HUES6 (cell line): ENCODE measurements around the gene ZNF81.
"Not testable (repeated sequence)": the region's sequence is repeated elsewhere in the genome, so short reads cannot be mapped to it uniquely, and the experiment has no call there.

Source experiments
- H3K27ac ChIP-seq: 2 replicates; pipeline ENCODE4 v1.7.0; 2013; ENCODE audit warnings: low read depth, mild to moderate bottlenecking, low read length, inconsistent platforms
- H3K27me3 ChIP-seq: 2 replicates; pipeline ENCODE4 v1.6.1; 2013; ENCODE audit warnings: low read length; ENCODE audit not compliant: control insufficient read depth, insufficient read depth
- H3K36me3 ChIP-seq: 2 replicates; pipeline ENCODE4 v1.6.1; 2013; ENCODE audit warnings: low read length; ENCODE audit not compliant: control insufficient read depth, insufficient read depth
- H3K4me1 ChIP-seq: 2 replicates; pipeline ENCODE4 v1.6.1; 2013; ENCODE audit warnings: low read length; ENCODE audit not compliant: control insufficient read depth, insufficient read depth
- H3K4me3 ChIP-seq: 2 replicates; pipeline ENCODE4 v1.5.1; 2013; ENCODE audit warnings: low read depth, low read length
- H3K9ac ChIP-seq: one replicate; pipeline ENCODE4 v1.6.1; 2013; ENCODE audit warnings: mild to moderate bottlenecking, low read length
- H3K9me3 ChIP-seq: 2 replicates; pipeline ENCODE4 v1.6.1; 2013; ENCODE audit warnings: low read depth, low read length; ENCODE audit not compliant: control insufficient read depth, insufficient read depth

Gene ZNF81

GRCh38 chrX:47843363-47843762 is 6.7 kb downstream of the ZNF81 start:
- H3K9me3 ChIP-seq, result peaks cover 4% of the 10 kb centered on the region; the same call in 1 of the 2 replicates
- H3K4me1 ChIP-seq, result no peaks in the 10 kb centered on the region
- peaks cover 11% of the 10 kb centered on the region for H3K36me3 ChIP-seq
- H3K9ac ChIP-seq, result no peak overlapping the region
- H3K4me3 ChIP-seq, result no peak overlapping the region
- H3K27ac ChIP-seq, result no peak overlapping the region
- H3K27me3 ChIP-seq, result no peaks in the 10 kb centered on the region

DNA sequence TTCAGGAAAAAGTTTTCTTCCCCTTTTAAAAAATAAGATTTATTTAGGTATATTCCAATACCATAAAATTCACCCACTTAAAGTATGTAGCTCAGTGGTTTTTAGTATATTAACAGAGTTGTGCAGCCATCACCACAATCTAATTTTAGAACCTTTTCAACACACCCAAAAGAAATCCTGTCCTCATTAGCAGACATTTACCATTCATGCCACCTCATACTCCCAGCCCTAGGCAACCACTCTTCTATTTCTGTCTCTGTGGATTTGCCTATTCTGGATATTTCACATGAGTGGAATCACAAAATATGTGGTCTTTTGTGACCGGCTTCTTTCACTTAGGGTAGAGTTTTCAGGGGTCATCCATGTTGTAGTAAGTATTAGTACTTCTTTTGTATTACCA is 7.4 kb downstream of the ZNF81 start:
- no peak overlapping the region for H3K9ac ChIP-seq
- H3K4me3 ChIP-seq, result no peak overlapping the region
- no peaks in the 10 kb centered on the region for H3K27me3 ChIP-seq
- peaks cover 4% of the 10 kb centered on the region; the same call in 1 of the 2 replicates for H3K9me3 ChIP-seq
- H3K4me1 ChIP-seq, result no peaks in the 10 kb centered on the region
- peaks cover 12% of the 10 kb centered on the region for H3K36me3 ChIP-seq
- no peak overlapping the region for H3K27ac ChIP-seq

DNA sequence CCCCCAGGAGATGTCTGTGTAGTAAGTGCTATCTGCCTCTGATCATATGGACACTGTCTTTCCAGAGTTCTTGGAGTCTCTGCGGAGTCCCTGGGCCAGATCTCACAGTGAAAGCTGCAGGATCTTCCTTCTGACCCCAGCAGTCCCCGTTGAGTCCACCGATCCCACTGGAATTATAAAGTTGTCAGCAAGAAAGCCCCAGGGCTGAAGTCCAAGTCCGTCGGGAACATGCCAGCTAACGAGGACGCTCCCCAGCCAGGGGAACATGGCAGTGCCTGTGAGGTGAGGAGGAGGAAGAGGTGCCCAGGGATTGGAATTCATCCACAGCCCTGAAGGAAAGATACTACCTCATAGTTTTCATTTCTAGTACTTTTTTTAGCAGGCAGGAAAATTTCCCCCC is 9.3 kb downstream of the ZNF81 start:
- Histone ChIP-seq H3K9me3 (peaks cover 6% of the 10 kb centered on the region; the same call in 1 of the 2 replicates), H3K36me3 (peaks cover 13% of the 10 kb centered on the region), H3K4me3 (no peak overlapping the region), H3K27me3 (no peaks in the 10 kb centered on the region), H3K4me1 (no peaks in the 10 kb centered on the region), H3K9ac (no peak overlapping the region), H3K27ac (no peak overlapping the region)

DNA sequence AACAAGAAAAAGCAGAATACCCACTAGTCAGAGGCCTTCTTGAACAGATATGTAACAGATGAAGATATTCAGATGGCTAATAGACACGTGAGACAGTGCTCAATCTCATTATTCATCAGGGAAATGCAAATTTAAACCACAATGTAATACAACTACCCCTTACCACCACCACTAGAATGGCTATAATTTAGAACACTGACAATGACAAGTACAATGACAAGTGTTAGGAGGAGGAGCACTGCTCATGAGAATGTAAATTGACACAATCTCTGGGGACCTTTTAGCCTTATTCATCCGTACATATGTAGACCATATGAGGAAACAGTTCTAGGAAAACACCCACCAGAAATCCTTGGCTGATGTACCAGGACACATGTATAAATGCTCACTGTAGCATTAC is 13.1 kb downstream of the ZNF81 start:
- Histone ChIP-seq H3K27ac (no peak overlapping the region), H3K4me1 (no peaks in the 10 kb centered on the region), H3K27me3 (no peaks in the 10 kb centered on the region), H3K4me3 (no peak overlapping the region), H3K9me3 (peaks cover 6% of the 10 kb centered on the region; the same call in 1 of the 2 replicates), H3K36me3 (peaks cover 13% of the 10 kb centered on the region), H3K9ac (no peak overlapping the region)

DNA sequence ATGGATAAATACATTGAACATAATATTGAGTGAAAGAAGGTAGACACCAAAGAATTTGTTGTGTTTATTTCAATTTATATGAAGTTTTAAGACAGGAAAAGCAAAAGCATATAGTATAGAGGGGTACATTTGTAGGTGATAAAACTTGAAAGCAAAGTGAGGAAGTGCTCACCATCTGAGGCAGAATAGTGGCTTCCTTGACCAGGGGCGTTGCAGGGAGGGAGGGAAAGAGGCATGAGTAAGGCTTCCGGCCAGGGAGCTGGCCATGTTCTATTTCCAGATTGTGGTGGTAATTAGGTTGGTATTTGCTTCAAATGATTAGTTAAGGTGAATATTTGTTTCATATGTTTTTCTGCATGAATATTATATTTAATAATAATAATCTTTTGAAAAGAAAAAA is 13.7 kb downstream of the ZNF81 start:
- H3K36me3 ChIP-seq, result peaks cover 13% of the 10 kb centered on the region
- H3K9ac ChIP-seq, H3K27ac ChIP-seq, H3K4me3 ChIP-seq, H3K27me3 ChIP-seq, H3K9me3 ChIP-seq, H3K4me1 ChIP-seq: not testable (repeated sequence)

DNA sequence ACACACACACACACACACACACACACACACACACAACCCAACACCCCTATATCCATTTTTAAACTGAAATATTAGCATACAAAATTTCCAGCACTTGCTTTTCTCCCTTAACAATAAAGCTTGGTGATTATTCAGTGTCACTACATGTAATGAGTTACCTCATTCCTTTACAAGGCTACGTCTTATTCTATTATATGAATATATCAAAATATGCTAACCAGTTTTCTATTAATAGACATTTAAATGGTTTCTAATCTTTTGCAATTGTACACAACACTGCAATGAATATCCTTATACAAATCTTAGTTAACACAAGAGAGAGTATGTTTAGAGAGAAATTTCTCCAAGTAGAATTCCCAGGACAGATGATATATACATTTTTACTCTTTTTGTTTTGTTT is 14.2 kb downstream of the ZNF81 start:
- H3K4me3 ChIP-seq, result no peak overlapping the region
- no peaks in the 10 kb centered on the region for H3K4me1 ChIP-seq
- H3K9ac ChIP-seq, result no peak overlapping the region
- H3K27ac ChIP-seq, result no peak overlapping the region
- H3K9me3 ChIP-seq, result peaks cover 6% of the 10 kb centered on the region; the same call in 1 of the 2 replicates
- peaks cover 13% of the 10 kb centered on the region for H3K36me3 ChIP-seq
- no peaks in the 10 kb centered on the region for H3K27me3 ChIP-seq

- Histone ChIP-seq H3K9ac (no peak overlapping the region), H3K36me3 (no peaks in the 10 kb centered on the region; the same call in none of the 2 replicates), H3K9me3 (peaks cover 4% of the 10 kb centered on the region; the same call in 1 of the 2 replicates), H3K4me3 (no peak overlapping the region), H3K4me1 (no peaks in the 10 kb centered on the region), H3K27ac (no peak overlapping the region), H3K27me3 (no peaks in the 10 kb centered on the region)
Measured at GRCh38 chrX:47854474-47854873, 17.8 kb downstream of the ZNF81 start.

- Histone ChIP-seq H3K27me3 (no peaks in the 10 kb centered on the region), H3K4me3 (no peak overlapping the region), H3K36me3 (no peaks in the 10 kb centered on the region; the same call in 1 of the 2 replicates), H3K27ac (no peak overlapping the region), H3K9me3 (peaks cover 10% of the 10 kb centered on the region; the same call in 1 of the 2 replicates), H3K4me1 (no peaks in the 10 kb centered on the region), H3K9ac (no peak overlapping the region)
Measured at GRCh38 chrX:47859686-47860085, 23.0 kb downstream of the ZNF81 start.

- peaks cover 17% of the 10 kb centered on the region; the same call in 1 of the 2 replicates for H3K9me3 ChIP-seq
Measured at GRCh38 chrX:47862680-47863079, 26.0 kb downstream of the ZNF81 start.

GRCh38 chrX:47863187-47863586 is 26.5 kb downstream of the ZNF81 start:
- H3K9ac ChIP-seq, result no peak overlapping the region
- no peak overlapping the region for H3K4me3 ChIP-seq
- H3K27me3 ChIP-seq, result no peaks in the 10 kb centered on the region
- H3K36me3 ChIP-seq, result no peaks in the 10 kb centered on the region
- no peak overlapping the region for H3K27ac ChIP-seq
- H3K4me1 ChIP-seq, result no peaks in the 10 kb centered on the region
- H3K9me3 ChIP-seq, result peaks cover 17% of the 10 kb centered on the region; the same call in 1 of the 2 replicates

More at GRCh38 chrX:47862680-47863079, 26.0 kb downstream of the ZNF81 start:
- H3K27me3 ChIP-seq, result no peaks in the 10 kb centered on the region
- no peak overlapping the region for H3K27ac ChIP-seq
- no peaks in the 10 kb centered on the region for H3K4me1 ChIP-seq
- H3K36me3 ChIP-seq, result no peaks in the 10 kb centered on the region
- H3K9ac ChIP-seq, result no peak overlapping the region
- no peak overlapping the region for H3K4me3 ChIP-seq

DNA sequence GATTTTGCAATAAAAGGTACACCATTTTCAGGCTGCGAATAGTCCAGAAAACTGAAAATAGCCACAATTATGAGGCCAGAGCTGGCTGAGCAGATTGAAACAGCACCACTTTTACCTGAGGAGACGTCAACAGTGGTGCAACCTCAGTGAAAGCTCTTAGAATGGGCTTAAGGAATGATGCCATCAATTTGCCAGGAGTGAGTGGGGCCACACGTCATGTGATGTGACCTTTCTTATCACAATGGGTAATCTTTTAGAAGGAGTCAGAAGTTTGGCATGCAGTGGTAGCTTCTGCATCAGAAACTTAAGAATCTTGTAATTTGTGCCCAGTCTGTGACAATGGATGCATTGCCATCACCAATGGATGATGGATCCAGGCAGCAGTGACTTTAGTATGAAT is 27.6 kb downstream of the ZNF81 start:
- no peak overlapping the region for H3K4me3 ChIP-seq
- H3K27ac ChIP-seq, result no peak overlapping the region
- H3K27me3 ChIP-seq, result no peaks in the 10 kb centered on the region
- no peaks in the 10 kb centered on the region for H3K36me3 ChIP-seq
- H3K9me3 ChIP-seq, result peaks cover 20% of the 10 kb centered on the region; the same call in 1 of the 2 replicates
- H3K9ac ChIP-seq, result no peak overlapping the region
- H3K4me1 ChIP-seq, result no peaks in the 10 kb centered on the region

- Histone ChIP-seq H3K9ac (no peak overlapping the region), H3K27me3 (no peaks in the 10 kb centered on the region), H3K4me1 (no peaks in the 10 kb centered on the region), H3K4me3 (no peak overlapping the region), H3K9me3 (peaks cover 18% of the 10 kb centered on the region; the same call in 1 of the 2 replicates), H3K27ac (no peak overlapping the region), H3K36me3 (no peaks in the 10 kb centered on the region)
Measured at GRCh38 chrX:47864785-47865184, 28.1 kb downstream of the ZNF81 start.
